Measurements from ENCODE around the gene SIGLEC10.
"Not testable (repeated sequence)": the region's sequence is repeated elsewhere in the genome, so short reads cannot be mapped to it uniquely, and the experiment has no call there.

The SIGLEC10 gene

DNA sequence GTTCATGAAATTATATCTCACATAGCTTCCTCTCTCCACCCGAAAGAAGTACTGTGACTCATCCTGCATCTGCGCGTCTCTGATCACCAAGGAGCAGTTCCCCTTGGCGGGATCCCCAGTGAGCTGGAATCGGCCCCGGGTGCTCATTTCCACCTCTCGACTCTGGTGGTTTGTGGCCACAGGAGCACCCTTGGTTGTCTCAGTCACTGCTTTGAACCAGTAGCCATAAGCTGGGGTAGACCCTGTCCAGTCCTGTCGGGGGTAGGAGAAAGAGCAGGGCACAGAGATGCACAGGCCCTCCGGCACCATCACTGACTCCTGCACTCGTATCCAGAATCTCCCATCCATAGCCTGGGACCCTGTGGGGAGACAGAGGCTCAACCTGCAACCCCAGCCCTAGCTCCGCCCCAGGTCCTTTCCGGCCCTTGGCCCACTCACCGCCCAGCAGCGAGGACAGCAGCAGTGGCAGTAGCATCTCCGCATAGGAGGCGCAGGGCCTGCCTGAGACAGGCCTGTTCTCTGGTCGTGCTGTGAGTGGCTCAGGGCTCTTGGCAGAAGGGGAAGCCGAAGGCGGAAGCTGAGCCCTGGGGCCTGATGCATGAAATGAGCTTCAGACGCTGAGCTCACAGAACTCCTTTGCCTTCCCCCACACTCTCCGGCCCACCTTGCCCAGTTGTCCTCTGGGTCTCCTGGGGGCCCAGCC is at the start of gene SIGLEC10:
TSS of gene SIGLEC10 (minus strand) at position 536 of the 703 bp plus-strand sequence. CDS start at position 475, 61 bp downstream.
- DNase-seq (ENCODE audit: low read depth in 2 of 2), result peak in 1 of 2 experiments; percentile 34

DNA sequence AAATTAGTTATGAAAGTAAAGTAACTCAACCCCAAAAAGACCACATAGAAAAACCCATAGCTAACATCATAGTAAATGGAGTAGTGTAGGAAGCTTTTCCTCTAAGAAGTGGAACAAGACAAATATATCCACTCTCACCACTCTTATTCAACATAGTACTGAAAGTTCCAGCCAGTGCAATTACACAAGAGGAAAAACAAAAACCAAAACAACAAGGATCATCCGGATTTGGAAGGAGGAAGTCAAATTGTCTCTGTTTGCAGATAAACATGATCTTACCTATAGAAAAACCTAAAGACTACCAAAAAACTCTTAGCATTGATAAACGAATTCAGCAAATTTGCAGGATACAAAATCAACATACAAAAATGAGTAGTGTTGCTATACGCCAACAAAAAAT is 49.3 kb upstream of the SIGLEC10 start:
- DNase-seq (ENCODE audit: low read depth in 2 of 2), result no peak

DNA sequence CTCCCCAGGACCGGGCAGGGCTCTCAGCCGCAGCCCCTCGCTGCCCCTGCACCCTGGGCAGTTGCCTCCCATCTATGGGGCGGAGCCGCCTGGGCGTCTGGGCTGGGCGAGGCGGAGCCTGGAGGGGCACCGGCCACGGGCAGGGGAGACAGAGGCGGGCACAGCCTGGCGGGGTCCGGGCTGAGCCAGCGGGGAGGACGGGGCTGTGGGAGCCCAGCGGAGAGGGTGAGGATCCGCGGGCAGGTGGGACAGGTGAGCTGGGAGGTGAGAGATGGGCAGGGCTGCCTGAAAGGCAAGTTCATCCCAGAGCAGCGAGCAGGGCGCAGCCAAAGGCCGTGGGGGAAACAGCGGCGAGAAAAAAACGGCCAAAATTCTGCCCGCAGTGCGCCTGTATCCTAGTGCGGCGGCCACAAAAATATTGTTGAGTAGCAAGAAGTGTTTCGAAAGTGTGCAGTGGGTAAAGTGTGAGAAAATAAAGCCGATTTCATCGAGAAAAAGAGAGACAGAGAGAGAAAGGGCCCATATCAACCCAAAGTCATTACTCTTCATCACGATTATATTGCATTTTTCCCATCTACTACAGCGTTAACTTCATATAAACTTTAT is 46.6 kb upstream of the SIGLEC10 start:
- not testable (repeated sequence) for DNase-seq (ENCODE audit: low read depth in 2 of 2)

DNA sequence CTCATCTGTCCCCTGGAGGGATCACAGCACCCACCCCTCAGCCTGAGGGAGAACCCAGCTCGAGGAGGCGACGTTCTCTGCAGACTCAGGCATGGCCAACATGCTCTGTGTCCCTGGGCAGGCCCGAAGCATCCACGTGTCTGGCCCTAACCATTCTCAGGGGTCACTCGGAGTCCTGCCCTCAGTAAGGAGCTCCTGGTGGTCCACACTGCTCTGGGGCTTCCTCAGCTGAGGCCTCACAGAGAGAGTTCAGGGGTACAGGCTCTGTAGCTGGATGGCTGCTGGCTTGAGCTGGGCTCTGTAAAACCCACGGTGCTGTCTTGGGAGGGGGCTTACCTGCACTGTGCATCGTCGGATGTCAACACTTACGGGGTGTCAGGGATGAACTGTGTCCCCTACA is 45.2 kb upstream of the SIGLEC10 start:
- no peak for DNase-seq (ENCODE audit: low read depth in 2 of 2)

DNA sequence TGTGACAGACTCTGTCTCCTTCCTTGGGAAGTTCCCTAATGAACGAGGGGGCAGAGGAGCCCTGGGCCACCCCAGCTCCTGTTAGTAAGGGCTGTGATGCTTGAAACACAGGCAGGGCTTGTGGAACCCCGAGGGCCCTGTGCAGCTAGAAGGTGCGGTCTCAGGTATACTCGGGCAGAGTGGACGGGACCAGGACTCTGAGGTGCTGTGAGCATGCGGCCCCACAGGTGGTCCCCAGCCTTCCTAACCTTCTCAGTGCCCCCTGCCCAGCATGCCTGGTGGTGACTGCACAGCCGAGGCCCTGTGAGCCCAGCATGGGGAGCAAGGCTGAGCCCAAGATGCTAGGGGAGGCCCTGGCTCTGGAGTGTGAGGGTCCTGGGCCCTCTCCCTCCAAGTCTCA is 44.8 kb upstream of the SIGLEC10 start:
- no peak for DNase-seq (ENCODE audit: low read depth in 2 of 2)

GRCh38 chr19:51461723-51462161 is 44.3 kb upstream of the SIGLEC10 start:
- DNase-seq (ENCODE audit: low read depth in 2 of 2), result no peak

DNA sequence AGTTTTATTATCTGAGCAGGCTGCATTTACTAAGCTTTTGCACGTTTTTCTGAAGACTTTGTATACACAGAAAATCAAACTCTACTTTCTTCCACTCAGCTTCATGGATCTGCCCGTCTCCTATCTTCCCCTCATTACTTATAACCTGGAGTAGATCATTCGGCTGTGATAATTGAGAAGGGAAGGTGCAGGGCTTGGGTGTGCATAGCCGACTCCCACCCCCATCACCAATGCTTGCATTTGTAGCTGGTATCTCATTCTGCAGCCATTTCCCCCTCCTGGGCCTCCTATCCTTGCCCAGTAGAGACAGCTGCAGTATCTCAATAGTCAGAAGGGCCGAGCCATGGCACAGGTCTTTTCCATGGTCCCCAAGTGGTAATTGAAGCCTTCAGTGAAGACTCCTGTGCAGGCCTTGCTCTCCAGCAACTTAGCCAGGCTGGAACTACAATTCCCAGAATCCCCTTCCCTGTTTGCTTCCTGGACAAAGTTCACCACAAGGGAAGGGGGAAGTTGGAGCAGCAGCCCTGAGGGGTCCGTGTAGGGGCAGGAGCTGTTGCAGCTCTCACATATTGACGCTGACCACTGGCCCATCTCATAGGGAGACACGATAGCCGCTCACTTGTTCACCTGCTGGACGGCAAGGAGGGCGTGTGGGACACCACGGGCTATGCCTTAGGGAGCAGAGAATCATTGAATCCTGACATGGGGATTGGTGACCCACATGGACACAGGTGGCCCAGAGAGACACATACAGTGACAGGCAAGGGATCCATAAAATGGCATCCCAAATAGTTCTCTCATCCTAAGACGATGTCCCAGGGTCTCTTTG is 42.9 kb upstream of the SIGLEC10 start:
- no peak for DNase-seq (ENCODE audit: low read depth in 2 of 2)

- no peak for DNase-seq (ENCODE audit: low read depth in 2 of 2)
These were observed 41.6 kb upstream of the SIGLEC10 start for GRCh38 chr19:51458899-51459505.

DNA sequence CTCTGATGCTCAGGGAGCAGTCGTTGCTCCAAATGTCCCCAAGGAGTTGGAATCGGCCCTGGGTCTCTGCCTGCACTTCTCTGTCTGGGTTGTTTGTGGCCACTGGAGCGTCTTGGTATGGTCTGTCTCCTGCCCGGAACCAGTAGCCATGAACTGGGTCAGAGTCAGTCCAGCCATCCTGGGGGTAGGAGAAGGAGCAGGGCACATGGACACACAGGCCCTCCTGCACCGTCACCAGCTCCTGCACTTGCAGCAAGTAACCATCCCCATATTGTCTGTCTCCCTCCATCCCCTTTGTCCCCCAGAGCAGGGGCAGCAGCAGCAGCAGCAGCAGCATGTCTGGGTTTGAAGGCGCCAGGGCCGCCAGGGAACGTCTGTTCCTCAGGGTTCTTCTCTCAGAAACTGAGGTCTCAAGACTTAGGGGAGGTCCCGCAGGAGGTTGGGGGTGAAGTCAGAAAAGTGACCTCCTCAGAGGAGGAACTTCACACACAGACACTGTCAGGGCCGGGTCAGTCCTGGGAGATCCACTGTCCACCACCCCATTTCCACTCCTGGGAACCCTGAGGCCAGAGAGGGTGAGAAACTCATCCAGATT is 40.7 kb upstream of the SIGLEC10 start, which contains the start of gene SIGLEC8:
TSS of gene SIGLEC8 (minus strand) at position 404 of the 595 bp plus-strand sequence. CDS start at position 337, 67 bp downstream.
- DNase-seq (ENCODE audit: low read depth in 2 of 2), result no peak

DNA sequence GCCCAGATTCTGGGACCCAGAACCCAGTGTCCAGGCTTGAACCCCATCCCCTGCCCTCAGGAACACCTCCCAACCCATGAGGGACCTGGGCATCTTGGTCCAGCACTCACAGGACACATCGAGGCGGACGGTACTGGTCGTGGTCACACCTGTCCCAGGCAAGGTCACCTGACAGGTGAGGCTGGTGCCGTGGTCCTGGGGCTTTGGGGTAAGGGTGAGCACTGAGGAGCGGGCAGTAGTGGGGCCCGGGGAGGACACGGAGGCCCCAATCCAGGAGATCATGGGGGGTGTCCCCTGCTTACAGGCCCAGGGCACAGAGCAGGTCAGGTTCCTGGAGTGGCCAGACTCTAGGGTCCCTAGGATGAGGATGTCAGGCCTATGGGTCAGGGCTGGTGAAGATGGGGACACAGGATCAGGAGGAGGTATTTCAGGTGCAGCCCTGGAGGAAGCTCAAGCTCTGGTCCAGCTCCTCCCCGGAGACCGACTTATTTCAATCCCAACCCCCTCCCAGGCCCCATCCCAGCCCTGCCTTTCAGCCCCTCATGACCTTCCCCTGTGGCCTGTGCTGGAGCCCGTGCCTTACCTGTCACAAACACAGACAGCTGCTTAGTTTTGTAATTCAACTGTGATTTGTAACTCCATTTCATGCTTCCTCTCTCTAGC is 40.0 kb upstream of the SIGLEC10 start:
- no peak for DNase-seq (ENCODE audit: low read depth in 2 of 2)

DNA sequence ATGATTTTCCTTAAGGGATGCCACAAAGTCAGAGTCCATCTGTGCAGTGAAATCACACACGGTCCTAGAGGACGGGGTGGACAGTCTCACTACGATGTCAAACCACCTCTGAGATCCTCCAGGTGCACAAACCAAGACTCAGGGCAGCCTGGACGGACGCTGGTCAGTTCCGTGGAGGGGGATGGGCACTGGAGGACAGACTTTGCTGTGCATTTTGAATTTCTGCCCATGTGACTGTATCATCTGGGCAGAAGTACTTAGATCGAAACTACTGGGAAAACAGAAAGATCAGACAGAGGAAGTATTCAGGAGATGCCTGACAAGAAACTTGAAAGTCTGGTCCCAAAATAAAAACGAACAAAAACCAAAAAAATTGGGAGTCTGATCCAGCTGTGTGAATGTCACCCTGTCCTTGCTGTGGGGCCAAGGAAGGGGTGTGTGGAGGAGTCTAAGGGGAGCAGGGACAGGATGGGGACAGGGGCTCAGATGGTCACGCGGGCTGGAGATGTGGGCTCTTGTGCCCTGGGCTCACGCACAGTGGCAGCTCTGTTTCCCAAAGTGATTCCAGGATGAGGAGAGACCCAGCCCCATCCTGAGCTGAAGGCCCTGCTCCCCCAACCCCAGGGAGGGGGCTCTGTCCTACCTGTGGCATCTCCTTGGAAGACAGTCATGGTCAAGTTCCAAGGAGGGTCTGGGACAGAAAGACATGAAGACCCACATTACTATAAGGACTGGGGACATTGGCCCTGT is 39.3 kb upstream of the SIGLEC10 start:
- DNase-seq (ENCODE audit: low read depth in 2 of 2), result no peak

DNA sequence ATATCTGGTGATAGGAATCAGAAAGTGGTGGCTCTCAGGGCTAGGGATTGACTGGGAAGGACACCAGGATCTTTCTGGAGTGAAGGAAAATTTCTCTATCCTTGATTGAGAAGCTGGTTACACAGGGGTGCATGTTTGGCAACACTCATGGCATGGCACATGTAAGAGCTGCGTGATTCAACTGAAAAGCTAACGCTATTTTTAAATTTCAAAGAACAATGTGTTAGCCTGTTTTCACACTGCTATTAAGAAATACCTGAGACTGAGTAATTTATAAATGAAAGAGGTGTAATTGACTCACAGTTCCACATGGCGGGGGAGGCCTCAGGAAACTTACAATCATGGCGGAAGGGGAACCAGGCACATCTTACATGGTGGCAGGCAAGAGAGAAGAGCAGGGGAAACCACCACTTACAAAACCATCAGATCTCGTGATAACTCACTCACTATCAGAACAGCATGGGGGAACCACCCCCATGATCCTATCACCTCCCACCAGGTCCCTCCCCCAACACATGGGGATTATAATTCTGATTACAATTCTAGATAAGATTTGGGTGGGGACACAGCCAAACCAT is 33.4 kb upstream of the SIGLEC10 start:
- peak in 1 of 2 experiments; percentile 36 for DNase-seq (ENCODE audit: low read depth in 2 of 2)

GRCh38 chr19:51448411-51449016 is 31.1 kb upstream of the SIGLEC10 start:
- peak in 1 of 2 experiments; percentile 59 for DNase-seq (ENCODE audit: low read depth in 2 of 2)

GRCh38 chr19:51448011-51448410 is 30.6 kb upstream of the SIGLEC10 start:
- no peak for DNase-seq (ENCODE audit: low read depth in 2 of 2)

DNA sequence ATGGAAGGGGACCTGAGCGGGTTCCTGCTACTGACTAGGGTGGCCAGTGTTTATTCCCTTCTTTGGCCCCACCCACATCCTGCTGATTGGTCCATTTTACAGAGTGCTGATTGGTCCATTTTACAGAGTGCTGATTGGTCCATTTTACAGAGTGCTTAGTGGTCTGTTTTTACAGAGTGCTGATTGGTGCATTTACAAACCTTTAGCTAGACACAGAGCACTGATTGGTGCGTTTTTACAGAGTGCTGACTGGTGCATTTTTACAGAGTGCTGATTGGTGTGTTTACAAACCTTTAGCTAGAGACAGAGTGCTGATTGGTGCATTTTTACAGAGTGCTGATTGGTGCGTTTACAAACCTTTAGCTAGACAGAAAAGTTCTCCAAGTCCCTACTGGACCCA is 30.1 kb upstream of the SIGLEC10 start:
- DNase-seq (ENCODE audit: low read depth in 2 of 2), result not testable (repeated sequence)

DNA sequence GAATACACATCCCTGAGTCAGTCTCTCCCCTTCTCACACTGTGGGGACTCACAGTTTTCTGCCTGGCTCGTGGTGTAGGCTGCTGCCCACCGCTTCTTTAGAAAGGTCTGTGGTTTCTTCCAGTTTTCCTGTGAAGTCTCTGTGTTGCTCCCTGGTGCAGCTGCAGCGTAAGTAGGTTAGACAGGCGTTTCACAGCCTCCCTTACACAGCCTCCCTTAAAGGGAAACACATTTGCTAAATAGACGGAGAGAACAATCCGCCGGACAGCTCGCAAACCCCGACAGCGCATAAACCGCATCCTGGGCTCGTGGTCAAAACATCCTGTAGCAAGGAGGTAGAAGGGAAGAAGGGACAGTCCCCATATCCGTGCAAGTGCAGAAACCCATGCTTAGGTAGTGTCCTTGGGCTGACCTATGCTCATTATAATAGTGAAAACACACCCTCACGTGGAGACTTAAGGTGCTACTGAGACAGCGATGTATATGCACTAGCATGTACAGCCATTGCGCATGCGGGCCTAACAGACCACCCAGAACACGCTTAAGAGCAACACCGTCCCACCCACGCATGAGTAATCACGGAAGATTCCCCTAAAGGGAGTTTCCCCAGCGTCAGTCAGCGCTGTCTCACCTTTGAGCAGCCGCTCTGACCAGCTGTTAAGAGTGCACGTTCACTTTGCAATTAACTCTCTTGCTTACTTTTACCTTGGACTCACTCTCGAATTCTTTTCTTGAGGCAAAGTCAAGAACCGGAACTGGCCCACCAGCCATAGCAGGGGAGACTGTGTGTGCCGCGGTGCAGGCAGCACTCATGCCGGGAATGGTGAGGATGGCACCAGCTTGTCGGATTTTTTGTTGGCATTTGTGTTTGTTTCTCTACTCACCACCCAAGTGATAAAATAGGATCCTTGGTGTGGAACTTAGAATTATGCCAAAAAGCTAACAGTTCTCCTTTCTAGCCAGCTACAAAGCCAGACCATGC is 24.3 kb upstream of the SIGLEC10 start:
- DNase-seq (ENCODE audit: low read depth in 2 of 2), result peak; percentile 83 to 88

- peak; percentile 40 to 52 for DNase-seq (ENCODE audit: low read depth in 2 of 2)
These were observed 23.5 kb upstream of the SIGLEC10 start for GRCh38 chr19:51440846-51441409.

- no peak for DNase-seq (ENCODE audit: low read depth in 2 of 2)
These were observed 22.6 kb upstream of the SIGLEC10 start for GRCh38 chr19:51440052-51440451.

All from stimulated activated CD4-positive, alpha-beta T cell treated with anti-CD3 and anti-CD28 coated beads, Interleukin-12 subunit alpha, Interleukin-12 subunit beta, amount 100 ng/mL, for 24 hours (primary cell).